IMR-90 (cell line): ENCODE results near the gene ASRGL1.

Source experiments
- BHLHE40 ChIP-seq: fragments of 150-350 bp; IDR thresholded peaks from 2 replicates; pipeline ENCODE4 v1.6.1; 2016; ENCODE audit warnings: mild to moderate bottlenecking, low read depth, low read length
- CEBPB ChIP-seq: IDR thresholded peaks from 2 replicates; pipeline ENCODE4 v1.6.1; 2012; ENCODE audit warnings: low read depth, low read length, improper control_type of control experiment
- CHD1 ChIP-seq: IDR thresholded peaks from 2 replicates; pipeline ENCODE4 v1.6.1; 2012; ENCODE audit warnings: low read depth, low read length, improper control_type of control experiment
- CTCF ChIP-seq: conservative IDR thresholded peaks from 2 replicates; pipeline ENCODE4 v1.5.1; 2012; ENCODE audit warnings: mild to moderate bottlenecking, low read depth, low read length, improper control_type of control experiment
- ELK1 ChIP-seq: fragments of 150-350 bp; IDR thresholded peaks from 2 replicates; pipeline ENCODE4 v1.6.1; 2016; ENCODE audit warnings: low read depth, mild to moderate bottlenecking, low read length, moderate library complexity, borderline replicate concordance
- FOS ChIP-seq: fragments of 150-350 bp; IDR thresholded peaks from 2 replicates; pipeline ENCODE4 v1.6.1; 2016; ENCODE audit warnings: low read depth, low read length
- MAFK ChIP-seq: IDR thresholded peaks from 2 replicates; pipeline ENCODE4 v1.6.1; 2012; ENCODE audit warnings: low read depth, low read length, improper control_type of control experiment
- MAZ ChIP-seq: IDR thresholded peaks from 2 replicates; pipeline ENCODE4 v1.6.1; 2012; ENCODE audit warnings: low read depth, mild to moderate bottlenecking, low read length, improper control_type of control experiment, moderate library complexity, borderline replicate concordance
- MXI1 ChIP-seq: IDR thresholded peaks from 2 replicates; pipeline ENCODE4 v1.6.1; 2012; ENCODE audit warnings: low read depth, mild to moderate bottlenecking, low read length, moderate library complexity, borderline replicate concordance
- POLR2A ChIP-seq: IDR thresholded peaks from 2 replicates; pipeline ENCODE4 v1.6.1; 2012; ENCODE audit warnings: mild to moderate bottlenecking, low read depth, low read length
- RAD21 ChIP-seq: IDR thresholded peaks from 2 replicates; pipeline ENCODE4 v1.6.1; 2012; ENCODE audit warnings: low read length, improper control_type of control experiment
- RCOR1 ChIP-seq: IDR thresholded peaks from 2 replicates; pipeline ENCODE4 v1.6.1; 2012; ENCODE audit warnings: mild to moderate bottlenecking, low read length, improper control_type of control experiment; ENCODE audit not compliant: insufficient replicate concordance
- RFX5 ChIP-seq: IDR thresholded peaks from 2 replicates; pipeline ENCODE4 v1.8.0; 2012; ENCODE audit warnings: low read depth, mild to moderate bottlenecking, low read length, moderate library complexity
- SMC3 ChIP-seq: fragments of 150-350 bp; IDR thresholded peaks from 2 replicates; pipeline ENCODE4 v1.6.1; 2016; ENCODE audit warnings: low read depth, mild to moderate bottlenecking, antibody characterized with exemption, low read length, moderate library complexity

- no peak for TF ChIP-seq CTCF
- no peak for TF ChIP-seq CEBPB
- no peak for TF ChIP-seq ELK1
- TF ChIP-seq RAD21: no peak
- no peak for TF ChIP-seq POLR2A
- no peak for TF ChIP-seq BHLHE40
- TF ChIP-seq MAFK: no peak
- no peak for TF ChIP-seq SMC3
- TF ChIP-seq RCOR1: no peak
- no peak for TF ChIP-seq RFX5
- TF ChIP-seq FOS: no peak
- TF ChIP-seq MXI1: no peak
- no peak for TF ChIP-seq CHD1
- TF ChIP-seq MAZ: no peak
Measured at GRCh38 chr11:62298975-62299374, 38.3 kb upstream of the ASRGL1 start, which contains the start of gene SCGB1D4.
